ENCODE measurements around the gene CACNG5. TPM values are rescaled to one million over a fixed set of nuclear protein-coding genes. Genes with fewer than 3 reads are reported as not detected.

CACNG5 gene
- total RNA-seq, 5 donors from 2014 or later (not counting 1 experiment from before 2014, with no cell fraction given): not detected

DNA sequence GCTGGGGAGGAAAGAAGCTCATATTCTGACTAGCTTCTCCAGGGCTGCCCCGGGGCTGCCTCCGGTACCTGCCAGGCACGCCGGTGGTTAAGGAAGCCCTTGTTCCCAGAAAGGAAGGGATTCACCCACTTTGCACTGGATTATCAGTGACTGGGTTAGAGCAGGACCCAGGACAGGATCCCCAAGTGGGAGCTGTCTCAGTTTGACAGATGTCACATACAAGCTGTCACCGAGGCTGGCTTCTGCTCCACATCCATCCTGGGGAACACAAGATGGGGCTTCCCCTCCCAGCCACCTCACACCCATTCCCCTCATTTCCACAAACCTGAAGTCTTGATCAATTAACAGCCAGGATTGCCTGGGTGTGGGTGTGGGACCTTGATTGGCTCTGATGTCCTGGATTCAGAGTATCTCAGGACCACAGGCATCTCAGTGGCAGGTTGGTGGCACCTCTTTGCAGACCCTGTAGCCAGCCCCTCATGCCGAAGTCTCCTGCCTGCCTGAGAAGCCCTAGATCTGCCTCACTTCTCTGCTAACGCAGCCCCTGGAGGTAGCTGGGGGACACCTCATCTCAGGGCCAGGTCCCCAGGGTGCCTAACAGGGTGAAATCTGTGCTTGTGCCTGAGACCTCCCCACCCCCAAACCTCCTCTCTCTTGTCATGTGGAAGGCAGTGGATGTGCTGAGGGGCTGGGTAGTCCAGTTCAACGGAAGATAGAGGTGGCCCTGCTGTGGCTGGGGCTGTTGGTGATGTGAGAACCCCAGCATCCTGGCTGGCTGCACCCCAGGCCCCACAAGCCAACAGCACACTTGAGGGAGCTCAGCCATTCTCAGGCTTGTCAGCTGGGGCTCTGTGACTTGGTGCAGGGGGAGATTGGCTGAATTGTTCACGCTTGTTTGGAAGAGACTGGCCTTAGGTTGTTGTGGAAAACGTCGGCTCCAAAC lies 1.4 kb downstream of the CACNG5 start:
- CTCF ChIA-PET: no interaction called here
- Mint-ChIP-seq H3K27ac (no peak overlapping the region), H3K27me3 (peaks cover 42 to 58% of the 10 kb centered on the region in 2 donors), H3K36me3 (no peaks in the 10 kb centered on the region), H3K4me3 (no peak overlapping the region), H3K9me3 (no peaks in the 10 kb centered on the region), H3K4me1 (peaks cover 0 to 2% (median 1%) of the 10 kb centered on the region in 3 donors)
- no peak overlapping the region for H3K27ac ChIP-seq (ENCODE audit: low read length)
- POLR2A ChIA-PET: no interaction called here
- H3K36me3 ChIP-seq (ENCODE audit: control insufficient read depth in 2 of 2, extremely low read depth in 1 of 2, insufficient read depth in 1 of 2, low read length in 1 of 2): no peaks in the 10 kb centered on the region
- 78% methylated on average over 8 of the region's 11 CpGs for WGBS (ENCODE audit: insufficient coverage)
- peaks cover 0 to 2% of the 10 kb centered on the region in 2 experiments for H3K4me1 ChIP-seq (ENCODE audit: control insufficient read depth in 1 of 2, extremely low read depth in 1 of 2, insufficient read depth in 2 of 2, low read length in 2 of 2)
- no peak for ATAC-seq (replicated peaks in 1 of 4)
- DNase-seq: no peak
- H3K9me3 ChIP-seq: no peaks in the 10 kb centered on the region
- H3K27me3 ChIP-seq (replicated peaks in 1 of 2; ENCODE audit: control insufficient read depth in 2 of 2, extremely low read depth in 1 of 2, insufficient read depth in 2 of 2, low read length in 1 of 2): peaks cover 4 to 50% of the 10 kb centered on the region in 2 experiments
- no peak overlapping the region for H3K4me3 ChIP-seq (ENCODE audit: control insufficient read depth in 1 of 2, extremely low read depth in 1 of 2, low read length in 1 of 2)

DNA sequence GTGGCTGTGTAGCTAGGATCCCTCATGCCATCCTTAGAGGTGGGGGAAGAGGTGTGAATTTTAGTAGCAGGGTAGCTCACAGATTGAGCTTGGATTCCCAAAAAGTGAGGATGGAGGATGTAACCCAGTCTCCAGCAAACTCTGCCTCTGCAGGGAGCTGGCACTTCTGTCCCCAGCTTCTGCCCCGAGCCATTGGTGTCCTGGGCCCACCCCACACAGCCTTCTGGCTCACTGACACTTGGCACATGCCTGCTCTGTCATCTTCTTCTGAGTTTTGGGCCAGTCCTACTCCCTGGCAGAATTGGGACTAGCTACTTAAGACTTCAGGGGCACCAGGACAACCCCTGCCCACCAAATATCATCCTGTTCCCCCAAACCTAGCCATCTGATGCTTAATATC lies 2.3 kb downstream of the CACNG5 start:
- H3K4me1 Mint-ChIP-seq: peaks cover 0 to 2% (median 1%) of the 10 kb centered on the region in 3 donors
- Histone ChIP-seq H3K9me3 (no peaks in the 10 kb centered on the region), H3K36me3 (ENCODE audit: control insufficient read depth in 2 of 2, extremely low read depth in 1 of 2, insufficient read depth in 1 of 2, low read length in 1 of 2) (no peaks in the 10 kb centered on the region), H3K27me3 (replicated peaks in 1 of 2; ENCODE audit: control insufficient read depth in 2 of 2, extremely low read depth in 1 of 2, insufficient read depth in 2 of 2, low read length in 1 of 2) (peaks cover 4 to 54% of the 10 kb centered on the region in 2 experiments), H3K27ac (ENCODE audit: low read length) (no peak overlapping the region), H3K4me3 (ENCODE audit: control insufficient read depth in 1 of 2, extremely low read depth in 1 of 2, low read length in 1 of 2) (no peak overlapping the region), H3K4me1 (ENCODE audit: control insufficient read depth in 1 of 2, extremely low read depth in 1 of 2, insufficient read depth in 2 of 2, low read length in 2 of 2) (peaks cover 0 to 2% of the 10 kb centered on the region in 2 experiments)
- WGBS (ENCODE audit: insufficient coverage): 50% methylated on average over 1 of the region's 1 CpG
- POLR2A ChIA-PET: no interaction called here
- CTCF ChIA-PET: no interaction called here
- DNase-seq (no peak), ATAC-seq (replicated peaks in 1 of 4) (no peak)
- H3K27ac Mint-ChIP-seq: no peak overlapping the region
- H3K4me3 Mint-ChIP-seq: no peak overlapping the region
- H3K36me3 Mint-ChIP-seq: no peaks in the 10 kb centered on the region
- H3K9me3 Mint-ChIP-seq: no peaks in the 10 kb centered on the region
- peaks cover 33 to 52% of the 10 kb centered on the region in 2 donors for H3K27me3 Mint-ChIP-seq

DNA sequence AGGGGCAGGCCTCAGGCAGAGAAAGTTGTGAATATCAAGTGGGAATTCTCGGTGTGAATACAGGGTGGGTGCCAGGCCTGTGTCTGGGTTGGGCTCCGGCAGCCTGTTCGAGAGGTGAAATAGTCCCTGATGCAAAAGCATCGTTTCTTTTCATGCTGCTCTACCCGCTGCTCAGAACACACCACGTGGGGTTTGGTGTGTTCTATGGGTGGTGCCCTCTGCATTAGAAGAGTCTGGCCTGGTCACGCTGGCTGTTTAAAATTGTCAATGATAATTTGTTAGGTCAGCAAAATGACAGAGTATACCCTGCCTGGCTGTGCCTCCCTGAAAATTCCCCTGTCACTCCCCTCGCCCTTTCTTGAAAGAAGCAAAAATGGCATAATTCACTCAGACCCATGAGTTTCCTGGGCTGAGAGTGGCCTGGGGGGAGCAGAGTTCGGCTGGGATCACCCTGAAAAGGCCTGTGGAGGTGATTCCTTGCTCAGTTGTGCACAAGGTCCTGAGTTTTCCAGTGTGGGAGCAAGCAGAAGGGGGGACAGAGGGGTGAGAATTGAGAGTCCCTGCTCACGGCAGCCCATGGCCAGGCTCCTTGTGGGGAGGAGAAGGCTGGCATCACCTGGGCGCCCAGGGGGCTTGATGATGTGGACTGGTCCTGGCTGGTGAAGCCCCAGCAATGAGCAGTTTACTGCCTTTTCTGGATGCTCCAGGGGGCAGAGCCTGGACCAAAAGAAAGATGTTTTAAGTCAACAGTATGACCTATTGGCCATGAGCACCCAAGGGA lies 3.2 kb downstream of the CACNG5 start:
- Histone ChIP-seq H3K9me3 (no peaks in the 10 kb centered on the region), H3K27me3 (replicated peaks in 1 of 2; ENCODE audit: control insufficient read depth in 2 of 2, extremely low read depth in 1 of 2, insufficient read depth in 2 of 2, low read length in 1 of 2) (peaks cover 4 to 57% of the 10 kb centered on the region in 2 experiments), H3K4me1 (ENCODE audit: control insufficient read depth in 1 of 2, extremely low read depth in 1 of 2, insufficient read depth in 2 of 2, low read length in 2 of 2) (peaks cover 0 to 2% of the 10 kb centered on the region in 2 experiments), H3K36me3 (ENCODE audit: control insufficient read depth in 2 of 2, extremely low read depth in 1 of 2, insufficient read depth in 1 of 2, low read length in 1 of 2) (no peaks in the 10 kb centered on the region), H3K27ac (ENCODE audit: low read length) (no peak overlapping the region), H3K4me3 (ENCODE audit: control insufficient read depth in 1 of 2, extremely low read depth in 1 of 2, low read length in 1 of 2) (no peak overlapping the region)
- Mint-ChIP-seq H3K27me3 (peaks cover 30 to 46% of the 10 kb centered on the region in 2 donors), H3K27ac (no peak overlapping the region), H3K4me3 (no peak overlapping the region), H3K4me1 (peaks cover 0 to 2% (median 1%) of the 10 kb centered on the region in 3 donors), H3K9me3 (no peaks in the 10 kb centered on the region), H3K36me3 (no peaks in the 10 kb centered on the region)
- ChIA-PET CTCF (no interaction called here), POLR2A (no interaction called here)
- DNase-seq: no peak
- no peak for ATAC-seq (replicated peaks in 1 of 4)
- 72% methylated on average over 10 of the region's 11 CpGs for WGBS (ENCODE audit: insufficient coverage)

DNA sequence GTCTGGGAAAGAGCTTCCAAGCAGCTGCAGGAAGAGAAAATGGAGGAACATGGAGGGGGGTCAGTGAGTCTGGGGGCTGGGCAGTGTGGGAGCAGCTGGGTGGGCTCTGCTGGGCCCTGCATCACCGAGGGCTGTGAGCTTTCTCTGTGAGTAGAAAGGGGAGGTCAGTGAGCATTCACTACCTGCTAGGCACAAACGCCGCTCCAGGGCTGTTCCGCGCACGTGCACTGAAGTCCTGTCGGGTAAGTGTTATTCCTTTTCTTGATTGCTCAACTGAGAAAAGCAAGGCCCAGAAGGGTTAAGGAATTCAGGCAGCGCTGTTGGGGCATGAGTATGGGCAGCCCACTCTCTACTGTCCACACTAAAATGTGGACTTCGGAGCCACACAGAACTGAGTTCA lies 4.7 kb downstream of the CACNG5 start:
- Histone ChIP-seq H3K9me3 (no peaks in the 10 kb centered on the region), H3K4me3 (ENCODE audit: control insufficient read depth in 1 of 2, extremely low read depth in 1 of 2, low read length in 1 of 2) (no peak overlapping the region), H3K27ac (ENCODE audit: low read length) (no peak overlapping the region), H3K36me3 (ENCODE audit: control insufficient read depth in 2 of 2, extremely low read depth in 1 of 2, insufficient read depth in 1 of 2, low read length in 1 of 2) (no peaks in the 10 kb centered on the region), H3K4me1 (ENCODE audit: control insufficient read depth in 1 of 2, extremely low read depth in 1 of 2, insufficient read depth in 2 of 2, low read length in 2 of 2) (peaks cover 0 to 2% of the 10 kb centered on the region in 2 experiments), H3K27me3 (replicated peaks in 1 of 2; ENCODE audit: control insufficient read depth in 2 of 2, extremely low read depth in 1 of 2, insufficient read depth in 2 of 2, low read length in 1 of 2) (peaks cover 2 to 51% of the 10 kb centered on the region in 2 experiments)
- no peak overlapping the region for H3K4me3 Mint-ChIP-seq
- no peak for ATAC-seq (replicated peaks in 1 of 4)
- no peaks in the 10 kb centered on the region for H3K9me3 Mint-ChIP-seq
- no peak overlapping the region for H3K27ac Mint-ChIP-seq
- ChIA-PET CTCF (no interaction called here), POLR2A (no interaction called here)
- 74% methylated on average over 9 of the region's 9 CpGs for WGBS (ENCODE audit: insufficient coverage)
- H3K4me1 Mint-ChIP-seq: peaks cover 0 to 2% (median 1%) of the 10 kb centered on the region in 3 donors
- H3K36me3 Mint-ChIP-seq: no peaks in the 10 kb centered on the region
- DNase-seq: no peak
- H3K27me3 Mint-ChIP-seq: peaks cover 20 to 36% of the 10 kb centered on the region in 2 donors

DNA sequence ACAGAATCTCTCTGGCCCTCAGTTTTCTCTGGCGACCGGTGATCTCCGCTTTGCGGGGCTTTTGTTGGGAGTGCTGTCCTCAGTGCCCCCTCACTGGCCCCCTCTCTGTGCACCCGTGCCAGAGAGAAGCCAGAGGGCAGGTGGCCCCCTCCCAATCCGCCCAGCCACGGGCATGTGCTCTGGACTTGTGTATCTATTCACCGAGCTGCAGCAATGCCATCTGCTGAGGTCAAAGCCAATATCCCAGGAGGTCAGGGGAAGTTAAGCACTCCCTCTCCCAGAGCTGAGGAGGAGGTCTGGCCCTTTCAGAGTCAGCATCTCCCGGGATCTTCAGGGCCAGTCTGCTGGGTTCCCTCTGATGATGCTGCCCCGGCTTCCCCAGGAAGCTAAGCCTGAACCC lies 5.1 kb downstream of the CACNG5 start:
- no peak overlapping the region for H3K27ac ChIP-seq (ENCODE audit: low read length)
- no peaks in the 10 kb centered on the region for H3K36me3 ChIP-seq (ENCODE audit: control insufficient read depth in 2 of 2, extremely low read depth in 1 of 2, insufficient read depth in 1 of 2, low read length in 1 of 2)
- DNase-seq: no peak
- no peak overlapping the region for H3K4me3 ChIP-seq (ENCODE audit: control insufficient read depth in 1 of 2, extremely low read depth in 1 of 2, low read length in 1 of 2)
- WGBS (ENCODE audit: insufficient coverage): 85% methylated on average over 9 of the region's 10 CpGs
- peaks cover 23 to 35% of the 10 kb centered on the region in 2 donors for H3K27me3 Mint-ChIP-seq
- ChIA-PET POLR2A (no interaction called here), CTCF (no interaction called here)
- H3K4me1 ChIP-seq (ENCODE audit: control insufficient read depth in 1 of 2, extremely low read depth in 1 of 2, insufficient read depth in 2 of 2, low read length in 2 of 2): no peaks in the 10 kb centered on the region
- H3K9me3 Mint-ChIP-seq: no peaks in the 10 kb centered on the region
- no peak for ATAC-seq (replicated peaks in 1 of 4)
- no peak overlapping the region for H3K27ac Mint-ChIP-seq
- no peaks in the 10 kb centered on the region for H3K36me3 Mint-ChIP-seq
- H3K9me3 ChIP-seq: no peaks in the 10 kb centered on the region
- H3K4me1 Mint-ChIP-seq: peaks cover 0 to 2% (median 1%) of the 10 kb centered on the region in 3 donors
- peaks cover 2 to 48% of the 10 kb centered on the region in 2 experiments for H3K27me3 ChIP-seq (replicated peaks in 1 of 2; ENCODE audit: control insufficient read depth in 2 of 2, extremely low read depth in 1 of 2, insufficient read depth in 2 of 2, low read length in 1 of 2)
- no peak overlapping the region for H3K4me3 Mint-ChIP-seq

DNA sequence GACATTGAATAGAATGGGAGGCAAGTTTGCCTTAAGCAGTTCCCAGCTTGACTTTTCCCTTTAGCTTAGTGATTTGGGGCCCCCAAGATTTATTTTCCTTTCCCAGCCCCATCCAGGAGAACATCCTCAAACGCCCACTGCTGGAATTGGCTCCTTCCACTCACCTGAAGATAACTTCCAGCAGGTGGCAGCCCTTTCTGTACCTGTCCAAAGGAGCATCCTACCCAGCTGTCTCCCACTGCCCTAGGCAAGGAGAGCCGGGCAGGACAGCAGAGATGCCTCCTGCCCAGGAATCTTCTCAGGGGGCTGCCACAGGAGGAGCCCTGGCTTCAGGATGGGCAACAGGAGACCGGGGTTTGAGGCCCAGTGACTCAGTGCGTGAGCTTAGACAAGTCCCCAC lies 6.4 kb downstream of the CACNG5 start:
- no peak overlapping the region for H3K4me3 Mint-ChIP-seq
- ChIA-PET POLR2A (no interaction called here), CTCF (no interaction called here)
- 47% methylated on average over 2 of the region's 4 CpGs for WGBS (ENCODE audit: insufficient coverage)
- no peak overlapping the region for H3K27ac ChIP-seq (ENCODE audit: low read length)
- H3K27me3 Mint-ChIP-seq: peaks cover 23 to 30% of the 10 kb centered on the region in 2 donors
- H3K9me3 Mint-ChIP-seq: peaks cover 3 to 4% (median 3%) of the 10 kb centered on the region in 3 donors
- no peaks in the 10 kb centered on the region for H3K36me3 ChIP-seq (ENCODE audit: control insufficient read depth in 2 of 2, extremely low read depth in 1 of 2, insufficient read depth in 1 of 2, low read length in 1 of 2)
- no peak for DNase-seq
- no peaks in the 10 kb centered on the region for H3K4me1 Mint-ChIP-seq
- H3K27me3 ChIP-seq (replicated peaks in 1 of 2; ENCODE audit: control insufficient read depth in 2 of 2, extremely low read depth in 1 of 2, insufficient read depth in 2 of 2, low read length in 1 of 2): peaks cover 0 to 36% of the 10 kb centered on the region in 2 experiments
- no peaks in the 10 kb centered on the region for H3K36me3 Mint-ChIP-seq
- no peak overlapping the region for H3K27ac Mint-ChIP-seq
- H3K4me3 ChIP-seq (ENCODE audit: control insufficient read depth in 1 of 2, extremely low read depth in 1 of 2, low read length in 1 of 2): no peak overlapping the region
- H3K4me1 ChIP-seq (ENCODE audit: control insufficient read depth in 1 of 2, extremely low read depth in 1 of 2, insufficient read depth in 2 of 2, low read length in 2 of 2): no peaks in the 10 kb centered on the region
- no peaks in the 10 kb centered on the region for H3K9me3 ChIP-seq
- ATAC-seq (replicated peaks in 1 of 4): no peak
